DMS114 treated with DMSO at 0.1 percent for 48 hours (cell line): ENCODE data around the gene FTO.

Source experiments
- DNase-seq: peaks from one replicate; lab custom pipeline; 2025; ENCODE audit not compliant: unreplicated experiment; lab: John Stamatoyannopoulos, UW

The FTO gene

DNA sequence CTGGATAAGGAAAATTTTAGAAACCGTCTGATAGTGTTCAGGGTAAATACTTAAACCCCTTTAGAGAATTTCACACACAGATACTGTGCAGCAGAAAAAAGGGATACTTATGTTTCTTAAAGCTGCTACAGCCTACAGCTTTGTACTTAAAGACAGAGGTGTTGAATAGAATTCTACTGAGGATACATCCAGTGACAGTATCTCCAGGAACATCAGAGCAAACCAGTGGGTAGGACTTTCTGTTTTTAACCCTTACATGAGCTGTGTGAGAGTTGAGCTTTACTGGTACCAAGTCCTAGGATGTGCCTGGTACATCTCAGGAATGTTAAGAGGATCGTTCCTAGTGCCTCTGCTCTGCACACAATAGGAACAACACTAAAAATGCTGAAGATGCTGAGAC lies 191.5 kb downstream of the FTO start:
- DNase-seq = no peak

GRCh38 chr16:53895851-53896250 lies 191.9 kb downstream of the FTO start:
- DNase-seq = no peak

- no peak for DNase-seq
Measured at GRCh38 chr16:53896722-53897121, 192.8 kb downstream of the FTO start.

DNA sequence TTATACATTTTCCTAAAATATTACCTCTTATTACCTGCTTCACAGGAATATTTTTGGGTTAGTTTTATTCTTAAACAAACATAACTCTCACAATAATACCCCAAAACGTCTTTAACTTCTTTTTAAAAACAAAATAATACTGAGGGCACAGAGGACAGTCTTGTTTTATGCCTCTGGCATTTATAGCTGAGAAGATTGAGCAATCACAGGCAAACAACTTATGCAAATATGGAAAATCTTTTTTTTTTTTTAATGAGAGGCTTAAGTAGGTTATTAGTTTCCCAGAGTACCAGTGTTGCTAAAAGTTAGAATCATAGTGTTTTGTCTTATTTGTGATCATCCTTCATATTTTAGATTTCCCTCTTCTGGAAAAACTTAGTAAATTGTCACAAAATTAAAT lies 195.0 kb downstream of the FTO start:
- DNase-seq = no peak

GRCh38 chr16:53899431-53899830 lies 195.5 kb downstream of the FTO start:
- no peak for DNase-seq

- DNase-seq = no peak
Measured at GRCh38 chr16:53900667-53901066, 196.7 kb downstream of the FTO start.

GRCh38 chr16:53901408-53901807 lies 197.5 kb downstream of the FTO start:
- DNase-seq = no peak

DNA sequence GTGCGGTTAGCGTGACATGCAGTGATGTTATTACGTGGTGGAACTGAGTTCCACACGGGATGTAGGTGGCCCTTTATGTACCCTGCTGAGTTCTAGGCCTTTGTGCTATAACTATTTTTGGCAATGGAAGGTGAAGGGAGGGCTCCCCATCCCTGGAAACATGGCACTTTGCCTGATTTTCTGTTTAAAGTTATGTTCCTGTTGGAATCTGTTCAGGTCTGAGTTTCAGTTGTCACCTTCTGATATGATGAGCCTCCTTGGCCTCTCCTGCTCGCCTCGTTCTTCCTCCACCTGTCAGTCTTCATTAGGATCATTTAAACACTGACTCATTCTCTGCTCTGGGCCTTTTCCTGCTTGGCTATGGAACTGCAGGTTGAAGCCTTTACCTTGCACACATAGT lies 200.6 kb downstream of the FTO start:
- DNase-seq = no peak

DNA sequence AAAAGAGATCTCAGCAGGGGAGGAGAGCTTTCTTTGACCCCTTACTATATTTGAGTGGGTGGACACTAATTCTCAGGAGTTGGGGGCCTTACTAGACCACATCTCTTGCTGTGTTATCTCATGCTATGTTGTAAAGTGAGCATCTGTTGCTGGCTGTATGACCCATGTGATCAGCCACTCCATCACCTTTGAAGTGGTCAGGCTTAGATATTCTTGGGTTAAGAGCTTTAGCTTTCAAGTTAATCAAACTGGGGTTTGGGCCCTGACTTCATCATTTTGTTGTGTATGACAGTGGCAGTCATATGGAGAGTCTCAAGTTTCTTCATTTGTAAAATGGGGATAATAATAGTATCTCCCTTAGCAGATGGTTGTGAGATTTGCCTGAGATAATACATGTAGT lies 201.1 kb downstream of the FTO start:
- DNase-seq = no peak

GRCh38 chr16:53908731-53909130 lies 204.8 kb downstream of the FTO start:
- no peak for DNase-seq

DNA sequence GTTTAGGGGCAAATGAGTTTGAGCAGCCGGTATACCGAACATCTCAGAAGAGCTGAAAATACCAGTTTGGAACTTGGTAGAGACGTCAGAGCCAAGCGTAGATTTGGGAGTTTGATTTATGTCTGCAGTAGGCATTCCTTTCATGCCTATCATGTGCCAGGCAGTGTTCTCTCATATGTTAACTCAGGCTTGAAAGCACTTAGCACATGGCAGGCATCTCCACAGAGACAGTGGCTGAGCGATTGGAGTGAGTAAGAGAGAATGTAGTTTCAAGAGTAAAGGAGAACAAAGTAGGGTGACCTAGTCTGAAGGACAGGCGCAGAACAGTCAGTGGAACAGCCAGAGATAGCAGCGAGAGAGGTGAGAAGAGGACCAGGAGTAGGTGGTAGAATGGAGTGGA lies 207.0 kb downstream of the FTO start:
- DNase-seq = no peak

GRCh38 chr16:53911513-53911912 lies 207.6 kb downstream of the FTO start:
- no peak for DNase-seq

GRCh38 chr16:53912155-53912554 lies 208.2 kb downstream of the FTO start:
- DNase-seq = no peak

GRCh38 chr16:53913099-53913870 lies 209.3 kb downstream of the FTO start:
- no peak for DNase-seq

GRCh38 chr16:53913920-53914319 lies 210.0 kb downstream of the FTO start:
- DNase-seq = no peak

GRCh38 chr16:53914736-53915135 lies 210.8 kb downstream of the FTO start:
- DNase-seq = no peak

GRCh38 chr16:53915452-53916160 lies 211.7 kb downstream of the FTO start:
- no peak for DNase-seq

- no peak for DNase-seq
Measured at GRCh38 chr16:53920988-53921387, 217.0 kb downstream of the FTO start.

- DNase-seq = no peak
Measured at GRCh38 chr16:53922067-53922806, 218.3 kb downstream of the FTO start.

DNA sequence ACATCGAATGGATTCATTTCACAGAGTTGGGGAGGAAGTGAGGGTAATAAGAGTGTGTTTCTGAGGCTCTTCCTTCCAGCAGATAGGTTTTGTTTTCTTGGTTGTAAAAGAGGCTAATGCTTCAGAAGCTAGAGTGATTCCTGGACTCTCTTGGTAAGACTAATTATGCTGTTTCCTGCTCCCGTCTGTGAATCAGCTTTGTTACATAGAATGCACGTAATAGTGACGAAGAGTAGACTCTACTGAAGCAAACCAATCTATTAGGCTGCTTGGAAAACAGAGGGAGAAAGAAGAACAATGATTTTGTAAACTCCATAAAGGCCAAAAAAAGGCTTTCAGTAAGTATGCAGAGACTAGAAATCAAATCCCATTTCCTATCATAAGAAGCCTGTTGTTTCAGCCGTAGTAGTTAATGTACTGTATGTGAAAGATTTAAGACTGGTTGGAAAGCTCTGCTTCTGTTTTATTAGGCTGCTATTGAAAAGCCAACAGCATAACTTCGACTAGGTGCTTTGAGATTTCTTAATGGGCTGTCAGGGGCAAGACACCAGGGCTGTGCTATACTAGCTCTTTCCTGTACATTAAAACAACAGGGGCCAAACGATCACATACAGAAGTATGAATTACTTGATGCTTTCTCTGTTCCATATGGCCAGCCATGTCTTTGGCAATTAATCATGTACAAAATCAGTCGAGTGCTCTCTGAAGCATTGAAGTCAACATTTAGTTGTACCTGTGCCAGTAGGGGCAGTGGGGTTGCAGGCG lies 219.0 kb downstream of the FTO start:
- no peak for DNase-seq
